Prostate gland (tissue), 2 donors: ENCODE data around the gene MCOLN1.

Source experiments
- CTCF ChIP-seq, 4 experiments: fragments of 200-600 bp in 2 of 4; fragments of 450-650 bp in 2 of 4; sonication (generic) in 2 of 4; IDR thresholded peaks; 1 replicate in 3 of 4; 2 replicates in 1 of 4; pipeline ENCODE4 v1.5.1; 2016 to 2019; ENCODE audit warnings: antibody characterized with exemption in 4 of 4, mild to moderate bottlenecking in 2 of 4, moderate library complexity in 2 of 4
- POLR2A ChIP-seq: fragments of 450-650 bp; IDR thresholded peaks from one replicate; pipeline ENCODE4 v1.6.1; 2016; ENCODE audit warnings: antibody characterized with exemption, mild to moderate bottlenecking

GRCh38 chr19:7506385-7507328, 15.8 kb upstream of the MCOLN1 start:
- TF ChIP-seq CTCF (IDR thresholded peaks at IDR 0.05) (no peak), POLR2A (no peak)
